K562 (cell line): ENCODE results near the gene DEFB124. TPM values are rescaled to one million over a fixed set of nuclear protein-coding genes. Genes with fewer than 3 reads are reported as not detected.
A peak's percentile ranks its signal among the peaks of the same experiment; 100 is the strongest.

ENCODE experiments used
- EP400 ChIP-seq: fragments of 450-650 bp; IDR thresholded peaks from 2 replicates; pipeline ENCODE4 v1.6.1; 2017; ENCODE audit warnings: antibody characterized with exemption, mild to moderate bottlenecking, moderate library complexity
- SOX6 ChIP-seq: fragments of 450-650 bp; IDR thresholded peaks from 2 replicates; pipeline ENCODE4 v1.6.1; 2014; ENCODE audit warnings: mild to moderate bottlenecking
- TRIM24 ChIP-seq, 2 experiments: fragments of 450-650 bp; IDR thresholded peaks; 2 replicates each; pipeline ENCODE4 v1.6.1; 2016
- ZNF445 ChIP-seq: fragments of 250-450 bp; sonication (Bioruptor Pico); IDR thresholded peaks from 2 replicates; pipeline ENCODE4 v1.4.0; 2020; ENCODE audit warnings: low read depth, mild to moderate bottlenecking, moderate library complexity
- polyA plus RNA-seq, 8 experiments: library from polyadenylated mRNA; depleted of rRNA in 4 of 8; stranded (reverse) in 5 of 8; unstranded in 3 of 8; fragments of >200 nt; fragmentation: Nextera tagmentation in 2 of 8; fragmentation: Illumina TruSeq in 1 of 8; extraction: Ambion mirVana in 2 of 8; extraction: Trizol in 1 of 8; gene quantifications; 2 replicates each; pipeline versions ENCODE4 v1.2.1 to v1.2.3, GENCODE V29; 2011 to 2014; ENCODE audit warnings: inconsistent platforms in 1 of 8, missing spikeins in 1 of 8
- total RNA-seq, 7 experiments: library from RNA; depleted of rRNA in 6 of 7; stranded (reverse); fragments of >200 nt in 6 of 7; fragmentation: Illumina TruSeq in 2 of 7; extraction: Trizol in 2 of 7; gene quantifications; 2 replicates each; pipeline versions ENCODE4 v1.2.1 to v1.2.3, GENCODE V29; 2011 to 2021; ENCODE audit warnings: low replicate concordance in 1 of 7
- TF ChIP-seq, protein P1 (sequence below): fragments of 200-800 bp; sonication (Bioruptor generic); IDR thresholded peaks from 2 replicates; pipeline ENCODE4 v1.6.1; 2016; ENCODE audit warnings: missing genetic modification characterization, missing compliant biosample characterization
- TF ChIP-seq, protein P2 (sequence below): fragments of 450-650 bp; IDR thresholded peaks from 2 replicates; pipeline ENCODE4 v1.6.1; 2016; ENCODE audit warnings: mild to moderate bottlenecking, moderate library complexity
- TF ChIP-seq, protein P3 (sequence below): fragments of 450-650 bp; IDR thresholded peaks from 2 replicates; pipeline ENCODE4 v1.6.1; 2018; ENCODE audit not compliant: partially characterized antibody

The DEFB124 gene
- total and polyA plus RNA-seq, 9 of the 15 experiments (the other 6 are each of a cell fraction or from before 2014, with no cell fraction given) = not detected

DNA sequence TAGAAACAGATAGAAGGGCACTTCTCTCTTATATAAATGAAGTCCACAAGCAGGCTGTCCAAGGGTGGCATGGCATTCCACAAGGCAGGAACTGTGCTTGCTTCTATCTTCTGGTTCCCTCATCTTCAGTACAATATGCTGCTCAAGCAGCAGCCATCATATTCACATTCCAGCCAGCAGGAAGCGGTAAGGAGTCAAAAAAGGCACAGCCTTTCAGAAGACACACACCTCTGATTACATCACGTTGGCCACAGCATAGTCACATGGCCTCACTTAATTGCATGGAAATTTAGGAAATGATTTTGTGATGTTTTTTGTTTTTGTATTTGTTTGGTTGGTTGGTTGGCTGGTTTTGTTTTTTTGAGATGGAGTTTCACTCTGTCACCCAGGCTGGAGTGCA, 19.2 kb upstream of the DEFB124 start (continued):
- TF ChIP-seq ZNF445 (no peak), TRIM24 (IDR thresholded peaks at IDR 0.05) (peak in 1 of 2 experiments; percentile 19; a peak in 1 of 4 replicates), EP400 (peak; percentile 46), SOX6 (peak; percentile 15; the same call in 1 of the 2 replicates)
- TF ChIP-seq, protein P1, sequence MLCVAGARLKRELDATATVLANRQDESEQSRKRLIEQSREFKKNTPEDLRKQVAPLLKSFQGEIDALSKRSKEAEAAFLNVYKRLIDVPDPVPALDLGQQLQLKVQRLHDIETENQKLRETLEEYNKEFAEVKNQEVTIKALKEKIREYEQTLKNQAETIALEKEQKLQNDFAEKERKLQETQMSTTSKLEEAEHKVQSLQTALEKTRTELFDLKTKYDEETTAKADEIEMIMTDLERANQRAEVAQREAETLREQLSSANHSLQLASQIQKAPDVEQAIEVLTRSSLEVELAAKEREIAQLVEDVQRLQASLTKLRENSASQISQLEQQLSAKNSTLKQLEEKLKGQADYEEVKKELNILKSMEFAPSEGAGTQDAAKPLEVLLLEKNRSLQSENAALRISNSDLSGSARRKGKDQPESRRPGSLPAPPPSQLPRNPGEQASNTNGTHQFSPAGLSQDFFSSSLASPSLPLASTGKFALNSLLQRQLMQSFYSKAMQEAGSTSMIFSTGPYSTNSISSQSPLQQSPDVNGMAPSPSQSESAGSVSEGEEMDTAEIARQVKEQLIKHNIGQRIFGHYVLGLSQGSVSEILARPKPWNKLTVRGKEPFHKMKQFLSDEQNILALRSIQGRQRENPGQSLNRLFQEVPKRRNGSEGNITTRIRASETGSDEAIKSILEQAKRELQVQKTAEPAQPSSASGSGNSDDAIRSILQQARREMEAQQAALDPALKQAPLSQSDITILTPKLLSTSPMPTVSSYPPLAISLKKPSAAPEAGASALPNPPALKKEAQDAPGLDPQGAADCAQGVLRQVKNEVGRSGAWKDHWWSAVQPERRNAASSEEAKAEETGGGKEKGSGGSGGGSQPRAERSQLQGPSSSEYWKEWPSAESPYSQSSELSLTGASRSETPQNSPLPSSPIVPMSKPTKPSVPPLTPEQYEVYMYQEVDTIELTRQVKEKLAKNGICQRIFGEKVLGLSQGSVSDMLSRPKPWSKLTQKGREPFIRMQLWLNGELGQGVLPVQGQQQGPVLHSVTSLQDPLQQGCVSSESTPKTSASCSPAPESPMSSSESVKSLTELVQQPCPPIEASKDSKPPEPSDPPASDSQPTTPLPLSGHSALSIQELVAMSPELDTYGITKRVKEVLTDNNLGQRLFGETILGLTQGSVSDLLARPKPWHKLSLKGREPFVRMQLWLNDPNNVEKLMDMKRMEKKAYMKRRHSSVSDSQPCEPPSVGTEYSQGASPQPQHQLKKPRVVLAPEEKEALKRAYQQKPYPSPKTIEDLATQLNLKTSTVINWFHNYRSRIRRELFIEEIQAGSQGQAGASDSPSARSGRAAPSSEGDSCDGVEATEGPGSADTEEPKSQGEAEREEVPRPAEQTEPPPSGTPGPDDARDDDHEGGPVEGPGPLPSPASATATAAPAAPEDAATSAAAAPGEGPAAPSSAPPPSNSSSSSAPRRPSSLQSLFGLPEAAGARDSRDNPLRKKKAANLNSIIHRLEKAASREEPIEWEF (CRISPR knock-in tag) = no peak
- TF ChIP-seq, protein P2, sequence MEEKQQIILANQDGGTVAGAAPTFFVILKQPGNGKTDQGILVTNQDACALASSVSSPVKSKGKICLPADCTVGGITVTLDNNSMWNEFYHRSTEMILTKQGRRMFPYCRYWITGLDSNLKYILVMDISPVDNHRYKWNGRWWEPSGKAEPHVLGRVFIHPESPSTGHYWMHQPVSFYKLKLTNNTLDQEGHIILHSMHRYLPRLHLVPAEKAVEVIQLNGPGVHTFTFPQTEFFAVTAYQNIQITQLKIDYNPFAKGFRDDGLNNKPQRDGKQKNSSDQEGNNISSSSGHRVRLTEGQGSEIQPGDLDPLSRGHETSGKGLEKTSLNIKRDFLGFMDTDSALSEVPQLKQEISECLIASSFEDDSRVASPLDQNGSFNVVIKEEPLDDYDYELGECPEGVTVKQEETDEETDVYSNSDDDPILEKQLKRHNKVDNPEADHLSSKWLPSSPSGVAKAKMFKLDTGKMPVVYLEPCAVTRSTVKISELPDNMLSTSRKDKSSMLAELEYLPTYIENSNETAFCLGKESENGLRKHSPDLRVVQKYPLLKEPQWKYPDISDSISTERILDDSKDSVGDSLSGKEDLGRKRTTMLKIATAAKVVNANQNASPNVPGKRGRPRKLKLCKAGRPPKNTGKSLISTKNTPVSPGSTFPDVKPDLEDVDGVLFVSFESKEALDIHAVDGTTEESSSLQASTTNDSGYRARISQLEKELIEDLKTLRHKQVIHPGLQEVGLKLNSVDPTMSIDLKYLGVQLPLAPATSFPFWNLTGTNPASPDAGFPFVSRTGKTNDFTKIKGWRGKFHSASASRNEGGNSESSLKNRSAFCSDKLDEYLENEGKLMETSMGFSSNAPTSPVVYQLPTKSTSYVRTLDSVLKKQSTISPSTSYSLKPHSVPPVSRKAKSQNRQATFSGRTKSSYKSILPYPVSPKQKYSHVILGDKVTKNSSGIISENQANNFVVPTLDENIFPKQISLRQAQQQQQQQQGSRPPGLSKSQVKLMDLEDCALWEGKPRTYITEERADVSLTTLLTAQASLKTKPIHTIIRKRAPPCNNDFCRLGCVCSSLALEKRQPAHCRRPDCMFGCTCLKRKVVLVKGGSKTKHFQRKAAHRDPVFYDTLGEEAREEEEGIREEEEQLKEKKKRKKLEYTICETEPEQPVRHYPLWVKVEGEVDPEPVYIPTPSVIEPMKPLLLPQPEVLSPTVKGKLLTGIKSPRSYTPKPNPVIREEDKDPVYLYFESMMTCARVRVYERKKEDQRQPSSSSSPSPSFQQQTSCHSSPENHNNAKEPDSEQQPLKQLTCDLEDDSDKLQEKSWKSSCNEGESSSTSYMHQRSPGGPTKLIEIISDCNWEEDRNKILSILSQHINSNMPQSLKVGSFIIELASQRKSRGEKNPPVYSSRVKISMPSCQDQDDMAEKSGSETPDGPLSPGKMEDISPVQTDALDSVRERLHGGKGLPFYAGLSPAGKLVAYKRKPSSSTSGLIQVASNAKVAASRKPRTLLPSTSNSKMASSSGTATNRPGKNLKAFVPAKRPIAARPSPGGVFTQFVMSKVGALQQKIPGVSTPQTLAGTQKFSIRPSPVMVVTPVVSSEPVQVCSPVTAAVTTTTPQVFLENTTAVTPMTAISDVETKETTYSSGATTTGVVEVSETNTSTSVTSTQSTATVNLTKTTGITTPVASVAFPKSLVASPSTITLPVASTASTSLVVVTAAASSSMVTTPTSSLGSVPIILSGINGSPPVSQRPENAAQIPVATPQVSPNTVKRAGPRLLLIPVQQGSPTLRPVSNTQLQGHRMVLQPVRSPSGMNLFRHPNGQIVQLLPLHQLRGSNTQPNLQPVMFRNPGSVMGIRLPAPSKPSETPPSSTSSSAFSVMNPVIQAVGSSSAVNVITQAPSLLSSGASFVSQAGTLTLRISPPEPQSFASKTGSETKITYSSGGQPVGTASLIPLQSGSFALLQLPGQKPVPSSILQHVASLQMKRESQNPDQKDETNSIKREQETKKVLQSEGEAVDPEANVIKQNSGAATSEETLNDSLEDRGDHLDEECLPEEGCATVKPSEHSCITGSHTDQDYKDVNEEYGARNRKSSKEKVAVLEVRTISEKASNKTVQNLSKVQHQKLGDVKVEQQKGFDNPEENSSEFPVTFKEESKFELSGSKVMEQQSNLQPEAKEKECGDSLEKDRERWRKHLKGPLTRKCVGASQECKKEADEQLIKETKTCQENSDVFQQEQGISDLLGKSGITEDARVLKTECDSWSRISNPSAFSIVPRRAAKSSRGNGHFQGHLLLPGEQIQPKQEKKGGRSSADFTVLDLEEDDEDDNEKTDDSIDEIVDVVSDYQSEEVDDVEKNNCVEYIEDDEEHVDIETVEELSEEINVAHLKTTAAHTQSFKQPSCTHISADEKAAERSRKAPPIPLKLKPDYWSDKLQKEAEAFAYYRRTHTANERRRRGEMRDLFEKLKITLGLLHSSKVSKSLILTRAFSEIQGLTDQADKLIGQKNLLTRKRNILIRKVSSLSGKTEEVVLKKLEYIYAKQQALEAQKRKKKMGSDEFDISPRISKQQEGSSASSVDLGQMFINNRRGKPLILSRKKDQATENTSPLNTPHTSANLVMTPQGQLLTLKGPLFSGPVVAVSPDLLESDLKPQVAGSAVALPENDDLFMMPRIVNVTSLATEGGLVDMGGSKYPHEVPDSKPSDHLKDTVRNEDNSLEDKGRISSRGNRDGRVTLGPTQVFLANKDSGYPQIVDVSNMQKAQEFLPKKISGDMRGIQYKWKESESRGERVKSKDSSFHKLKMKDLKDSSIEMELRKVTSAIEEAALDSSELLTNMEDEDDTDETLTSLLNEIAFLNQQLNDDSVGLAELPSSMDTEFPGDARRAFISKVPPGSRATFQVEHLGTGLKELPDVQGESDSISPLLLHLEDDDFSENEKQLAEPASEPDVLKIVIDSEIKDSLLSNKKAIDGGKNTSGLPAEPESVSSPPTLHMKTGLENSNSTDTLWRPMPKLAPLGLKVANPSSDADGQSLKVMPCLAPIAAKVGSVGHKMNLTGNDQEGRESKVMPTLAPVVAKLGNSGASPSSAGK = peak; percentile 24; the same call in 1 of the 2 replicates
- TF ChIP-seq, protein P3, sequence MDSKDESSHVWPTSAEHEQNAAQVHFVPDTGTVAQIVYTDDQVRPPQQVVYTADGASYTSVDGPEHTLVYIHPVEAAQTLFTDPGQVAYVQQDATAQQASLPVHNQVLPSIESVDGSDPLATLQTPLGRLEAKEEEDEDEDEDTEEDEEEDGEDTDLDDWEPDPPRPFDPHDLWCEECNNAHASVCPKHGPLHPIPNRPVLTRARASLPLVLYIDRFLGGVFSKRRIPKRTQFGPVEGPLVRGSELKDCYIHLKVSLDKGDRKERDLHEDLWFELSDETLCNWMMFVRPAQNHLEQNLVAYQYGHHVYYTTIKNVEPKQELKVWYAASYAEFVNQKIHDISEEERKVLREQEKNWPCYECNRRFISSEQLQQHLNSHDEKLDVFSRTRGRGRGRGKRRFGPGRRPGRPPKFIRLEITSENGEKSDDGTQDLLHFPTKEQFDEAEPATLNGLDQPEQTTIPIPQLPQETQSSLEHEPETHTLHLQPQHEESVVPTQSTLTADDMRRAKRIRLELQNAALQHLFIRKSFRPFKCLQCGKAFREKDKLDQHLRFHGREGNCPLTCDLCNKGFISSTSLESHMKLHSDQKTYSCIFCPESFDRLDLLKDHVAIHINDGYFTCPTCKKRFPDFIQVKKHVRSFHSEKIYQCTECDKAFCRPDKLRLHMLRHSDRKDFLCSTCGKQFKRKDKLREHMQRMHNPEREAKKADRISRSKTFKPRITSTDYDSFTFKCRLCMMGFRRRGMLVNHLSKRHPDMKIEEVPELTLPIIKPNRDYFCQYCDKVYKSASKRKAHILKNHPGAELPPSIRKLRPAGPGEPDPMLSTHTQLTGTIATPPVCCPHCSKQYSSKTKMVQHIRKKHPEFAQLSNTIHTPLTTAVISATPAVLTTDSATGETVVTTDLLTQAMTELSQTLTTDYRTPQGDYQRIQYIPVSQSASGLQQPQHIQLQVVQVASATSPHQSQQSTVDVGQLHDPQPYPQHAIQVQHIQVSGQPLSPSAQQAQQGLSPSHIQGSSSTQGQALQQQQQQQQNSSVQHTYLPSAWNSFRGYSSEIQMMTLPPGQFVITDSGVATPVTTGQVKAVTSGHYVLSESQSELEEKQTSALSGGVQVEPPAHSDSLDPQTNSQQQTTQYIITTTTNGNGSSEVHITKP = no peak
